ENCODE data around the gene ZNF440.
A peak's percentile ranks its signal among the peaks of the same experiment; 100 is the strongest.
"Not testable (repeated sequence)": the region's sequence is repeated elsewhere in the genome, so short reads cannot be mapped to it uniquely, and the experiment has no call there.

Gene ZNF440

GRCh38 chr19:11832253-11832912 lies 18.3 kb downstream of the ZNF440 start:
- Histone ChIP-seq H3K27me3 (ENCODE audit: control insufficient read depth in 1 of 2, insufficient read depth in 2 of 2, low read length in 2 of 2) (no peaks in the 10 kb centered on the region), H3K4me3 (ENCODE audit: low read length in 2 of 2) (no peak overlapping the region), H3K27ac (ENCODE audit: low read length) (no peak overlapping the region), H3K36me3 (ENCODE audit: control insufficient read depth in 2 of 2, insufficient read depth in 2 of 2, low read length in 2 of 2) (peaks cover 27 to 30% of the 10 kb centered on the region in 2 donors), H3K9me3 (ENCODE audit: control insufficient read depth in 2 of 2, low read length in 2 of 2) (peaks cover 15 to 25% of the 10 kb centered on the region in 2 donors), H3K9ac (ENCODE audit: low read length in 2 of 2) (no peak overlapping the region), H3K4me1 (ENCODE audit: control insufficient read depth, insufficient read depth, low read length) (no peaks in the 10 kb centered on the region)

GRCh38 chr19:11833541-11833940 lies 19.5 kb downstream of the ZNF440 start:
- Histone ChIP-seq H3K36me3 (ENCODE audit: control insufficient read depth in 2 of 2, insufficient read depth in 2 of 2, low read length in 2 of 2) (peaks cover 27 to 30% of the 10 kb centered on the region in 2 donors), H3K27me3 (ENCODE audit: control insufficient read depth in 1 of 2, insufficient read depth in 2 of 2, low read length in 2 of 2) (no peaks in the 10 kb centered on the region), H3K9me3 (ENCODE audit: control insufficient read depth in 2 of 2, low read length in 2 of 2) (peaks cover 11 to 25% of the 10 kb centered on the region in 2 donors), H3K9ac (ENCODE audit: low read length in 2 of 2) (no peak overlapping the region), H3K4me3 (ENCODE audit: low read length in 2 of 2) (no peak overlapping the region), H3K4me1 (ENCODE audit: control insufficient read depth, insufficient read depth, low read length) (no peaks in the 10 kb centered on the region), H3K27ac (ENCODE audit: low read length) (no peak overlapping the region)

- H3K4me3 ChIP-seq (ENCODE audit: low read length in 2 of 2); H3K27me3 ChIP-seq (ENCODE audit: control insufficient read depth in 1 of 2, insufficient read depth in 2 of 2, low read length in 2 of 2); H3K27ac ChIP-seq (ENCODE audit: low read length); H3K4me1 ChIP-seq (ENCODE audit: control insufficient read depth, insufficient read depth, low read length); H3K9ac ChIP-seq (ENCODE audit: low read length in 2 of 2): not testable (repeated sequence)
- H3K9me3 ChIP-seq (ENCODE audit: control insufficient read depth in 2 of 2, low read length in 2 of 2): peaks cover 11 to 25% of the 10 kb centered on the region in 2 donors
- peaks cover 23 to 24% of the 10 kb centered on the region in 2 donors for H3K36me3 ChIP-seq (ENCODE audit: control insufficient read depth in 2 of 2, insufficient read depth in 2 of 2, low read length in 2 of 2)
Observed at GRCh38 chr19:11835626-11836066, 21.6 kb downstream of the ZNF440 start.

GRCh38 chr19:11843722-11844121 lies 29.6 kb downstream of the ZNF440 start:
- Histone ChIP-seq H3K36me3 (ENCODE audit: control insufficient read depth in 2 of 2, insufficient read depth in 2 of 2, low read length in 2 of 2) (no peaks in the 10 kb centered on the region), H3K9me3 (ENCODE audit: control insufficient read depth in 2 of 2, low read length in 2 of 2) (no peaks in the 10 kb centered on the region), H3K27me3 (ENCODE audit: control insufficient read depth in 1 of 2, insufficient read depth in 2 of 2, low read length in 2 of 2) (no peaks in the 10 kb centered on the region), H3K4me3 (ENCODE audit: low read length in 2 of 2) (no peak overlapping the region), H3K27ac (ENCODE audit: low read length) (no peak overlapping the region), H3K4me1 (ENCODE audit: control insufficient read depth, insufficient read depth, low read length) (peaks cover 4% of the 10 kb centered on the region), H3K9ac (ENCODE audit: low read length in 2 of 2) (no peak overlapping the region)

GRCh38 chr19:11847615-11848014 lies 33.5 kb downstream of the ZNF440 start:
- not testable (repeated sequence) for H3K27me3 ChIP-seq (ENCODE audit: control insufficient read depth in 1 of 2, insufficient read depth in 2 of 2, low read length in 2 of 2); H3K9ac ChIP-seq (ENCODE audit: low read length in 2 of 2); H3K27ac ChIP-seq (ENCODE audit: low read length); H3K4me3 ChIP-seq (ENCODE audit: low read length in 2 of 2); H3K36me3 ChIP-seq (ENCODE audit: control insufficient read depth in 2 of 2, insufficient read depth in 2 of 2, low read length in 2 of 2); H3K9me3 ChIP-seq (ENCODE audit: control insufficient read depth in 2 of 2, low read length in 2 of 2)
- H3K4me1 ChIP-seq (ENCODE audit: control insufficient read depth, insufficient read depth, low read length): peaks cover 12% of the 10 kb centered on the region

- Histone ChIP-seq H3K4me3 (ENCODE audit: low read length in 2 of 2) (peak overlapping the region; percentile 93 to 94), H3K27me3 (ENCODE audit: control insufficient read depth in 1 of 2, insufficient read depth in 2 of 2, low read length in 2 of 2) (no peaks in the 10 kb centered on the region), H3K9ac (ENCODE audit: low read length in 2 of 2) (peak overlapping the region in 1 of 2 donors; percentile 62), H3K4me1 (ENCODE audit: control insufficient read depth, insufficient read depth, low read length) (peaks cover 12% of the 10 kb centered on the region), H3K27ac (ENCODE audit: low read length) (no peak overlapping the region), H3K9me3 (ENCODE audit: control insufficient read depth in 2 of 2, low read length in 2 of 2) (no peaks in the 10 kb centered on the region), H3K36me3 (ENCODE audit: control insufficient read depth in 2 of 2, insufficient read depth in 2 of 2, low read length in 2 of 2) (no peaks in the 10 kb centered on the region)
Observed at GRCh38 chr19:11848200-11848593, 34.1 kb downstream of the ZNF440 start.

- Histone ChIP-seq H3K27me3 (ENCODE audit: control insufficient read depth in 1 of 2, insufficient read depth in 2 of 2, low read length in 2 of 2) (no peaks in the 10 kb centered on the region), H3K4me3 (ENCODE audit: low read length in 2 of 2) (peak within 1 kb of the TSS; percentile 93 to 94), H3K36me3 (ENCODE audit: control insufficient read depth in 2 of 2, insufficient read depth in 2 of 2, low read length in 2 of 2) (no peaks in the 10 kb centered on the region), H3K9me3 (ENCODE audit: control insufficient read depth in 2 of 2, low read length in 2 of 2) (no peaks in the 10 kb centered on the region), H3K4me1 (ENCODE audit: control insufficient read depth, insufficient read depth, low read length) (peaks cover 12% of the 10 kb centered on the region), H3K9ac (ENCODE audit: low read length in 2 of 2) (peak within 1 kb of the TSS; percentile 58 to 62), H3K27ac (ENCODE audit: low read length) (peak within 1 kb of the TSS; percentile 53)
Observed at GRCh38 chr19:11848594-11849469, 34.8 kb downstream of the ZNF440 start, which contains the start of gene ZNF439. Gene ZNF439 (plus strand): TSS chr19:11848726. CDS start chr19:11848868, 142 bp downstream.

GRCh38 chr19:11850289-11850688 lies 36.2 kb downstream of the ZNF440 start:
- not testable (repeated sequence) for H3K27ac ChIP-seq (ENCODE audit: low read length); H3K9ac ChIP-seq (ENCODE audit: low read length in 2 of 2); H3K4me3 ChIP-seq (ENCODE audit: low read length in 2 of 2); H3K27me3 ChIP-seq (ENCODE audit: control insufficient read depth in 1 of 2, insufficient read depth in 2 of 2, low read length in 2 of 2); H3K9me3 ChIP-seq (ENCODE audit: control insufficient read depth in 2 of 2, low read length in 2 of 2); H3K36me3 ChIP-seq (ENCODE audit: control insufficient read depth in 2 of 2, insufficient read depth in 2 of 2, low read length in 2 of 2)
- H3K4me1 ChIP-seq (ENCODE audit: control insufficient read depth, insufficient read depth, low read length): peaks cover 12% of the 10 kb centered on the region

- Histone ChIP-seq H3K27me3 (ENCODE audit: control insufficient read depth in 1 of 2, insufficient read depth in 2 of 2, low read length in 2 of 2) (no peaks in the 10 kb centered on the region), H3K27ac (ENCODE audit: low read length) (no peak overlapping the region), H3K4me1 (ENCODE audit: control insufficient read depth, insufficient read depth, low read length) (peaks cover 9% of the 10 kb centered on the region), H3K36me3 (ENCODE audit: control insufficient read depth in 2 of 2, insufficient read depth in 2 of 2, low read length in 2 of 2) (peaks cover 0 to 4% of the 10 kb centered on the region in 2 donors), H3K9me3 (ENCODE audit: control insufficient read depth in 2 of 2, low read length in 2 of 2) (no peaks in the 10 kb centered on the region), H3K4me3 (ENCODE audit: low read length in 2 of 2) (no peak overlapping the region), H3K9ac (ENCODE audit: low read length in 2 of 2) (no peak overlapping the region)
Observed at GRCh38 chr19:11853358-11853757, 39.3 kb downstream of the ZNF440 start.

GRCh38 chr19:11856596-11857250 lies 42.6 kb downstream of the ZNF440 start:
- no peak overlapping the region for H3K9ac ChIP-seq (ENCODE audit: low read length in 2 of 2)
- no peaks in the 10 kb centered on the region for H3K27me3 ChIP-seq (ENCODE audit: control insufficient read depth in 1 of 2, insufficient read depth in 2 of 2, low read length in 2 of 2)
- no peak overlapping the region for H3K4me3 ChIP-seq (ENCODE audit: low read length in 2 of 2)
- H3K4me1 ChIP-seq (ENCODE audit: control insufficient read depth, insufficient read depth, low read length): no peaks in the 10 kb centered on the region
- peaks cover 0 to 2% of the 10 kb centered on the region in 2 donors for H3K9me3 ChIP-seq (ENCODE audit: control insufficient read depth in 2 of 2, low read length in 2 of 2)
- peaks cover 0 to 6% of the 10 kb centered on the region in 2 donors for H3K36me3 ChIP-seq (ENCODE audit: control insufficient read depth in 2 of 2, insufficient read depth in 2 of 2, low read length in 2 of 2)
- H3K27ac ChIP-seq (ENCODE audit: low read length): no peak overlapping the region

Data from stomach smooth muscle (tissue), 2 donors.